Measurements from ENCODE around the gene AGAP9.
"Not testable (repeated sequence)": the region's sequence is repeated elsewhere in the genome, so short reads cannot be mapped to it uniquely, and the experiment has no call there.

AGAP9 gene

DNA sequence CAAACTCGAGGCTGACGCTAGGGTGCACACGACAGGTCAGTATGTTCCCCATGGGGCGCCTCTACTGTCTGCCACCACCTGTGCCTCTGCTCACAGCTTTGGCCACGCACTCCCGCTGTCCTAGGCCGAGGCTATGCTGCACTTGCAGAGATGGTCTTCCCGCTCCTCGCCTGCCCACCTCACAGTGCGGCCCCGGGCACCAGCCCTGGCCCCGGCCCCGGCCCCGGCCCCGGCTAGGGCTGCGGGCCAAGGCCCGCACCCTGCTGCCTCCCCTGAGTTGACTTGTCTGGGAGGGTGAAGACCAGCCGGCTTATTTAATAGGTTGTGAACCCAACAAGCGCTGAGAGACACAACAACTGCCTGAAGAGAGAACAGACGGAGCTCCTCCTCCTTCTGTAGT, at the start of gene AGAP9:
Gene AGAP9 (minus strand): TSS at position 164 of the 400 bp plus-strand sequence. CDS start 112 bp downstream, at position 52.
- not testable (repeated sequence) for DNase-seq

- DNase-seq, result not testable (repeated sequence)
Measured at GRCh38 chr10:47571138-47571912, 47.9 kb upstream of the AGAP9 start.

DNA sequence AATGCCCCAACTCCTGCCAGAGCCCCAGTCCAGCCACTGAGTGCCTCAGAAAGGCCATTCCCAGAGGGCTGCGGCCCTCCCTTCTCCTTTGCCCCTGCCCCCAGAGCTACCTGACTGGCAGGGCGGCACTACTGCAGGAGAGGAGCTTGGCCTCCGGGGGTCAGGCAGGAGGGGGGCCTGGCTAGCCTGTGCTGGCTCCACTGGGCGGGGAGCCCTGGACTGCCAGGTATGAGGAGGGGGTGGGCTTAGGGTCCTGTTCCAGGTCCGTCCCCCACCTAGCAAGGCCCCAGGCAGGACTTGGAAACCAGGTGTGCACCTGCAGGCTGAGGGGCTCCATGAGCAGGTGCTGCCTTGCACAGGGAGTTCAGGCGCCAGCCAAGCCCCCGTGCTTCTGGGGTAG, 43.3 kb upstream of the AGAP9 start:
- DNase-seq, result not testable (repeated sequence)

DNA sequence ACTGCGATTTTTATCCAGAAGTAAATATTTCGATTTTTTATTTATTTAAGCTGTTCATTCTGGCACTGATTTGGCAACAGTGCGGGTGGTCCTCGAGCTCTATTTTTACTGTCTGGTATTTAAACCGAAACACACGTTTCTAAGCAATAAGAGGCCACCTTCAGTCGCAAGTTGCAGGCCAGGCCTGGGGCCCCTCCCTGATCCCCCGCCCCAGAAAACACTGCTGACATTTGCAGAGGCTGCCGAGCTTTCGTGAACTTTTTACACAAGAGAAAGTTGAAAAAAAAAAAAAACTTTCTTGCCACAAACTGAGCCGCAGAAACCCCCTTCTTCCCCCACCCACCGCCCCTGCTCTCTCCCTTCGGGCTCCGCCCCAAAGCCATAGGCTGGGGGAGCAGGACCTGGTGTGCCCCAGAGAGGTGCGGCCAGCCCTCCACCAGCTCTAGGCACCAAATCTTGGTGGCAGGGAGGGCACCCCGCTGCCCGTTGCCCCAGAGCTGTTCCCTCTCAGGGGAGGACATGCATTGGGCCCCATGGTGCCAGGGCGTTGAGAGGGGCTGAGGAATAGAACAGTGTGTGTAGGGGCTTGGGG, 42.8 kb upstream of the AGAP9 start:
- DNase-seq, result not testable (repeated sequence)

DNA sequence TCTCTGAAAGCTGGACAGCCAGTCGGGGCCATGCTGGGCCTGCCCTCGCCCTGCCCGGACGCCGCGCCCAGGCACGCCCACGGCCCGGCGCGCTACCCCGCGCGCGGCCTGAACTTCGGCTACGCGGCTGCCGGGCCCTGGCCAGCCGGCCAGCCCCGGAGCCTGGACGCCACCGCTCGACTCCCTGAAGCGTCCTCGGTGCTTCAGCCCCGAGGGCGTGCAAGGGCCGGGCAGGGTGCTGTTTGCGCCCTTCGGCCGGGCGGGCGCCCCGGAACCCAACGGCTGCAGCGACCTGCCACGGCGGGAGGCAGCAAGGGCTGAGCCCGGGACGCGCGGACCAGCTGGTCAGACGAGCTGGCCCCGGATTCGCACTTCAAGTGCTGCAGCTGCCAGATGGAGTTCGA, 42.1 kb upstream of the AGAP9 start:
- not testable (repeated sequence) for DNase-seq

GRCh38 chr10:47564953-47565352, 41.5 kb upstream of the AGAP9 start:
- not testable (repeated sequence) for DNase-seq

DNA sequence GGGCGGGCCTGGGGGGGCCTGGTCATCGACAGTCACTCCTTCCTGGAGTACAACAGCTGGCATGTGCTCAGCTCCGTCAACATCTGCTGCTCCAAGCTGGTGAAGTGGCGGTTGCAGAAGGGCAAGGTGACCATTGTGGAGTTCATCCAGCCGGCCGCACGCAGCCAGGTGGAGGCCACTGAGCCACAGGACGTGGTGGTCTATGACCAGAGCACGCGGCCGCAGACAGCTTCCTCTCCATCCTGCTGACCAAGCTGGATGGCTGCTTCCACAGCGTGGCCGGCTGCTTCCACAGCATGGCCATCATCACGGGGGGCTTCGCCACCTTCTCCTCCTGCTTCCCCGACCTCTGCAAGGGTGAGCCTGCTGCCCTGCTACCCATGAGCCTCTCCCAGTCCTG, 40.9 kb upstream of the AGAP9 start:
- not testable (repeated sequence) for DNase-seq

DNA sequence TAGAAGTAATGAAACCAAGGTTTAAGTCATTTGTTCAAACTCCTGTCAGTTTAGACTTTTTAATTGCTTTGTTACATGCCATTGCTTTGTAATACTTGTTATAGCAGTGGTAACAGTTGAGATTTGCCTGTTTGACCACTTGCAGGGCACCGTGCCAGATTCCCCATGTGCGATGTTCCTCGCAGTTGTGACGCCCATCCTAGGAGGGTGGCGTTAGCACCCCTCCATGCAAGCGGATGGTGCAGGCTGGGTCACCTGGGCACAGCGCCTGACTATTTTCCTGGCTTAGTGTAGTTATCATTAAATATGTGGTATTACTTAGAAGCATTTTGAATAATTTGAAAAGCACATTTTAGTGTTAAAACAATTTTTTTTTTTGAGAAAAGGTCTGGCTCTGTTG, 37.0 kb upstream of the AGAP9 start:
- DNase-seq, result not testable (repeated sequence)

DNA sequence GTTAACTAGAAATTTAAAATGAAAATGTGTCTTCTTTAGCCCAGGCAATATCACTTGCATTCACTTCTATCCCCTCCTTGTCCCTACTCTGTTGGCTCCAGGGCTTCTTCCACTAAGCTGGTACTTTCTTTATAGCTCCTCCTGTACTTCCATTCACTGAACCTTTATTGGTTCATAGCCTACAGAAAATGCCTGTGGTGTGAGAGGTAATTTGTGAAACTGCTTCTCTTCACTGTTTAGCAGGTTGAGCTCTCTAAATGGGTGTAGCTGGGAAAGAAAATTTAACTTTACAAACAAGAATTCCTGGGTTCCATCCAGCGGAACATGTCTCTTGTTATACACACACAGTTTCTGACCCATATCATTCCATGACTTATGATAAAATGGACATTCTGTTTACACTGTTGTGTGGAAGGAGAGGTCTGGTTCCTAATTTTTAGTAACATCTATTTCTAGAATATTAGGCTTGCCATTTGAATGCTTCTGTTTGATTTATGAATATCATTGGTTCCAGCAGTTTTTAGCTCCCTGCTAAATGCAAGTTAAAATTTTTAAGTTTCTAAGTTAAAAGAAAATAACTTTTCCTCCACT, 36.4 kb upstream of the AGAP9 start:
- DNase-seq, result not testable (repeated sequence)

DNA sequence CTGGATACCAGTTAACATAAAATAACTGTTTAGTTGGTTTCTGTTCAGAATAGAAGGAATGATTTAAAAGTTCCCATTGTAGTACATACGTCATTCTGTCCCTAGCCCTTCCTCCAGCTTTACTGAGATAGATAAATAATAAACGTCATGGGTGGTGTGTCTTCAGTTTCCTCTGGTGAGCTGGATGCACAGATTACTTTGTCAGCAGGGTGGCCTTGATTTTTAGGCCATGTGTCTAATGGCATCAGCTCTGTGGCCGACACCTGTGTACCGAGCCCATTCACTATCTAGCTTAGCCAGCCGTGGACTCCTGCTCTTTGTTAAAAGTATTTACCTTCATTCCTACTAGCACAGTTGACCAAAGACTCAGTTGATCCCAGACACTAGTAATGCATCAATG, 34.7 kb upstream of the AGAP9 start:
- DNase-seq, result not testable (repeated sequence)

GRCh38 chr10:47557616-47558015, 34.2 kb upstream of the AGAP9 start:
- DNase-seq, result not testable (repeated sequence)

GRCh38 chr10:47555334-47555733, 31.9 kb upstream of the AGAP9 start:
- DNase-seq, result not testable (repeated sequence)

DNA sequence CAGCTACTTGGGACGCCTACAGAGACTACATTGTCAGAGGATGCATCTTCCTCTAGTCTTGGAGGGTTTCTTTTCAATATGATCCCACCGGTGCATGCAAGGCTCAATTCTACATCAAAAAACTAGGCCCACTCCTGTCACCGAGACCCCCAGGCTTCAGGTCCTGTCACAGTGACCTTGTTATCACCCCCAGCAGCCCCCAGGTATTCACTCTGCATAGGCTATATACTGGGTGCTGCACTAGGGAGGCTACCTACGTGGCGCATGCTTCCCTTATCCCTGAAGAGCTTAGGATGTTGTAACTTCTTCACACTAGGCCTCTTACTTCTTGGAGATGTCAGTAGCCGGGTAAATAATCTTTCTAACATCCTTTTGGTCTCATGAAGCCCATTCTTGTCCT, 31.1 kb upstream of the AGAP9 start:
- DNase-seq, result not testable (repeated sequence)

- not testable (repeated sequence) for DNase-seq
Measured at GRCh38 chr10:47553860-47554247, 30.4 kb upstream of the AGAP9 start.

DNA sequence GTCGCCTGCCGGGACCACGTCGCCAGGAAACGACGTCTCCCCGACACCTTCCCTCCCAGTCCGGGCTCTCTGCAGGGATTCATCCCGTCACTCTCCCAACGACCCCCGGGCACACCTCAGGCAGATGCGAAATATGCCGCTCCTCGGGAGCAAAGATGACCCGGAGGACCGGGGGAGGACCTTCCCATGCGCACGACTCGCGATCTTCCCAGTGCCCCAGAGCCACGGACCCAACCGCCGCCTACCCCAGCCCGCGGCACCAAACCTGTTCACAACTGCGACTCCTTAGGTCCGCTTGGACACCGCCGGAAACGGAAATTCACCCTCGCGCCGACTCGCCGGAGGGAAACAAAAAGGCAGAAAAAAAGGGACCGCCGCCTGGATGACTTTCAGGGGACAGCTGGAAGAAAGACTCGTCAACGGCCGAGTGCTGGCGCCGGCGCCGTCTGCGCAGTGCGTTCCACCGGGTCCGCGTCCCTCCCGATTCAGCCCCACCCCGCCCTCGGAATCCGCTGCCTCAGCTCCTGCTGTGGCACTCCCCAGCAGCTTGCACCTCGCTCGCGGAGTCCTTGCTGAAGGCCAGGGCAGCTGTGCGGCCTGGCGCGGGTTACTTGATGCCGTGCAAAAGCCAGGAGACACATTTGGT, 29.9 kb upstream of the AGAP9 start:
- DNase-seq, result peak; percentile 90

DNA sequence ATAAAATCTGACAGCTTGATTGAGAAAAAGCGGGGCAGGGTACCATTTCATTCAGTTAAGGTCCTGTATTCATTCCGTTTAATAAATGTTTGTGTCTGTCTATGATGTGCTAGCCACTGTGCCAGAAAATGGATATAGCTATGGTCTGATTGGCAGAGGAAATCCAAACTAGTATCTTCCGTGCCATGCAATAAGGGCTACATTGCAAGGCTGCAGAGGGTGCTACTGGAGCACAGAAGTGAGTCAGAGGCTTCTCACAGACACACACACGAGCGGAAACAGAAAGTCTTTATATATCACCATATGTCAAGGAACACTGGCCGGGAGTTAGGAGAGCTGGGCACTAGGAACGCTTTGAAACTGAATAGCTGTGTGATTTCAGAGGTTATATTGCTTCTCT, 29.3 kb upstream of the AGAP9 start:
- peak; percentile 44 for DNase-seq

DNA sequence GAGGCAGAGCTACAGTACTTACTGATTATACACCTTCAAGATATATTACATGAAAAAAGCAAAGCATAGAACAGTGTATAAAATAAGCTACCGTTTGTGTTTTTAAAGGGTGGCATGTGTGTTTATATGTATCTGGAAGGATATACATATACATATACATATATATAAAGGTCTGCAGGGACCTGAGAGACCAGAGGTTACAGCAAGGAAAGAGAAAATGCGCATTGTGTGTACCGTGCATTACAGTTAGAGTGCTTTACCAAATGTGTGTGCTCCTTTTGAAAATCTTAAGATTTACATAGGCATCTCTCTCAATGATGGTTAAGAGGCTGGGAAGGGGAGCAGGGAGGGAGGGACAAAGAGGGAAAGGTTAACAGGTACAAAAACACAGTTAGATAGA, 23.8 kb upstream of the AGAP9 start:
- not testable (repeated sequence) for DNase-seq

DNA sequence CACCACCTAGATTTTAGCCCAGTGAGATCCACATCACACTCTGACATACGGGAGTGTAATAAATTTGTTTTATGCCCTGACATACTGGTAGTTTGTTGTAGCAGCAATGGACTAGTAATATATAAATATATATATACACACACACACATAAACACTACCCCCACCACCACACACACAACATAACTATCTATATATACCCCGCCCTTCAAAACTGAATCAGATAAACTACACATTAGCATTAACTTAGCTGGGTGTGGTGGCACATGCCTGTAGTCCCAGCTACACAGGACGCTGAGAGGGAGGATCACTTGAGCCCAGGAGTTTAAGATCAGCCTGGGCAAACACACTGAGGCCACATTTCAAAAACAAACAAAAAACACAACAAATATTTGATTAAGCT, 13.0 kb upstream of the AGAP9 start:
- not testable (repeated sequence) for DNase-seq

DNA sequence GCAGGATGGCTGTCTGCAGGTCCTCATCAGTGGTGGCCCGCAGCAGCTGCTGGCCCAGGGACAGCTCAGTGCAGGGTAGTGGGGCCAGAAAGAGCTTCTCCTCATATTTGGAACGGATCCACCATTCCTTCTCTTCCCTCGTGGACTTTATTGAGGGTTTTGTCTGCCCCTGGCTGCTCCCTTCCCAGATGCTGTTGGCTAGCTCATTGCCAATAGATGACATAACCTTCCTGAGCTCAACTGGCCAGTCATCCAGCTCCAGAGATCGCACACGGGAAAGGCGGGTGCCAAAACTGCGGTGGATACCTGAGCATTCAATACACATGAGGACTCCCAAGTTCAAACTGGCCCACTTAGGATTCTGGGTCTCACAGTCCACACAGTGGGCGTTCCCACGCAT, 21.1 kb downstream of the AGAP9 start:
- not testable (repeated sequence) for DNase-seq

- not testable (repeated sequence) for DNase-seq
Measured at GRCh38 chr10:47494226-47494625, 29.2 kb downstream of the AGAP9 start.

- DNase-seq, result not testable (repeated sequence)
Measured at GRCh38 chr10:47491600-47491999, 31.8 kb downstream of the AGAP9 start, which contains the start of gene FAM25G. FAM25G (minus strand) TSS chr10:47491700; CDS start chr10:47491674, 26 bp downstream.

- not testable (repeated sequence) for DNase-seq
Measured at GRCh38 chr10:47489630-47490029, 33.8 kb downstream of the AGAP9 start.

DNA sequence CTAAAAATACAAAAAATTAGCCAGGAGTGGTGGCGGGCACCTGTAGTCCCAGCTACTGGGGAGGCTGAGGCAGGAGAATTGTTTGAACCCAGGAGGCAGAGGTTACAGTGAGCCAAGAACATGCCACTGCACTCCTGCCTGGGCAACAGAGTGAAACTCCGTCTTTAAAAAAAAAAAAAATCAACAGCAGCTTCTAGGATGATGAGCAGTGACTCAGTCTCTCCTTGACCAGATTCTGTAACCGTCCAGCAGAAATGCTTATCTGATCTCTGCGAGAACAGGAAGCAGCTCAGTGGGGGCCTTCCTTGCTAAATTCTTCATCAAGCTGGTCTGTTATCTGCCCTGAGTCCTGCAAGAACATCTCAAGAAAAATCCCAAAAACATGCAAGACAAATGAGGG, 37.5 kb downstream of the AGAP9 start:
- DNase-seq, result not testable (repeated sequence)

All from stimulated activated CD4-positive, alpha-beta T cell treated with anti-CD3 and anti-CD28 coated beads, Interleukin-1b, Interleukin-23, amount 100 ng/mL, for 48 hours (primary cell).